Epithelial cell of proximal tubule (primary cell): Measurements from ENCODE around the gene MFSD11. TPM values are rescaled to one million over a fixed set of nuclear protein-coding genes. Genes with fewer than 3 reads are reported as not detected.

Experiments
- DNase-seq: peaks from one replicate; pipeline ENCODE4 v3.0.0-alpha.2; 2011; ENCODE audit warnings: low read depth
- H3K4me3 ChIP-seq: 2 replicates; pipeline ENCODE4 v1.5.1; 2011; ENCODE audit warnings: low read depth, mild to moderate bottlenecking, low read length
- total RNA-seq: library from RNA; depleted of rRNA; stranded (reverse); fragments of >200 nt; gene quantifications from 2 replicates; pipeline ENCODE4 v1.2.3, GENCODE V29; 2015
- TF ChIP-seq, protein P1 (sequence below): conservative IDR thresholded peaks from 2 replicates; pipeline ENCODE4 v1.5.1; 2012; ENCODE audit warnings: low read depth, mild to moderate bottlenecking, low read length

The MFSD11 gene
- 12.4 and 13.5 TPM in 2 replicates for total RNA-seq

- peak within 1 kb of the TSS; percentile 88 for H3K4me3 ChIP-seq
- DNase-seq = no peak
- TF ChIP-seq, protein P1, sequence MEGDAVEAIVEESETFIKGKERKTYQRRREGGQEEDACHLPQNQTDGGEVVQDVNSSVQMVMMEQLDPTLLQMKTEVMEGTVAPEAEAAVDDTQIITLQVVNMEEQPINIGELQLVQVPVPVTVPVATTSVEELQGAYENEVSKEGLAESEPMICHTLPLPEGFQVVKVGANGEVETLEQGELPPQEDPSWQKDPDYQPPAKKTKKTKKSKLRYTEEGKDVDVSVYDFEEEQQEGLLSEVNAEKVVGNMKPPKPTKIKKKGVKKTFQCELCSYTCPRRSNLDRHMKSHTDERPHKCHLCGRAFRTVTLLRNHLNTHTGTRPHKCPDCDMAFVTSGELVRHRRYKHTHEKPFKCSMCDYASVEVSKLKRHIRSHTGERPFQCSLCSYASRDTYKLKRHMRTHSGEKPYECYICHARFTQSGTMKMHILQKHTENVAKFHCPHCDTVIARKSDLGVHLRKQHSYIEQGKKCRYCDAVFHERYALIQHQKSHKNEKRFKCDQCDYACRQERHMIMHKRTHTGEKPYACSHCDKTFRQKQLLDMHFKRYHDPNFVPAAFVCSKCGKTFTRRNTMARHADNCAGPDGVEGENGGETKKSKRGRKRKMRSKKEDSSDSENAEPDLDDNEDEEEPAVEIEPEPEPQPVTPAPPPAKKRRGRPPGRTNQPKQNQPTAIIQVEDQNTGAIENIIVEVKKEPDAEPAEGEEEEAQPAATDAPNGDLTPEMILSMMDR = no peak
Measured at GRCh38 chr17:76737676-76738467, at the start of gene MFSD11. MFSD11 (plus strand) TSS chr17:76738119; CDS start chr17:76738353, 234 bp downstream.

DNA sequence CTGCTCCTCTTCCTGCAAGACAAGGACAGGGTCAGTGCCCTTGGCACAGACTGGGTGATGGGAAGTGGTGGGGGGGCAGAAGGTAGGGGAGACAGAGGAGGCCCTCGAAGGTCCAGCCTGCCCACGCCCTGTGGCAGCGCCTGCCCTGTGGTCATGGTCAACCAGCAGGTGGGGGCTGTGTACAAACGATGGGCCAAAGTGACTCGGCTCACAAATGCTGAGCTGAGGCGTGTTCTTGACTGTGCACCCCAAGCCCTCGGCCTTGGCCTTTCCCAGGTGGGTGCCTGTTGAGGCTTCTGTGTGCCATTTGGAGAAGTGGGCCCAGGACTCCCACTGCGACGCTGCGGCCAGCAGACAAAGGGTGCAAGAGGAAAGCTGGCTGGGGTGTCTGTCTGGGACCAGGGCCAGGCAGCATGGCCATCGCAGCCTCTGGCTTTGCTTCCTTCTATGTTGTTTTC lies 49.7 kb upstream of the MFSD11 start:
- H3K4me3 ChIP-seq = no peak overlapping the region
- DNase-seq = no peak
- TF ChIP-seq, protein P1 = no peak

- no peak overlapping the region for H3K4me3 ChIP-seq
- TF ChIP-seq, protein P1 = no peak
- no peak for DNase-seq
Measured at GRCh38 chr17:76689859-76690258, 48.1 kb upstream of the MFSD11 start.

DNA sequence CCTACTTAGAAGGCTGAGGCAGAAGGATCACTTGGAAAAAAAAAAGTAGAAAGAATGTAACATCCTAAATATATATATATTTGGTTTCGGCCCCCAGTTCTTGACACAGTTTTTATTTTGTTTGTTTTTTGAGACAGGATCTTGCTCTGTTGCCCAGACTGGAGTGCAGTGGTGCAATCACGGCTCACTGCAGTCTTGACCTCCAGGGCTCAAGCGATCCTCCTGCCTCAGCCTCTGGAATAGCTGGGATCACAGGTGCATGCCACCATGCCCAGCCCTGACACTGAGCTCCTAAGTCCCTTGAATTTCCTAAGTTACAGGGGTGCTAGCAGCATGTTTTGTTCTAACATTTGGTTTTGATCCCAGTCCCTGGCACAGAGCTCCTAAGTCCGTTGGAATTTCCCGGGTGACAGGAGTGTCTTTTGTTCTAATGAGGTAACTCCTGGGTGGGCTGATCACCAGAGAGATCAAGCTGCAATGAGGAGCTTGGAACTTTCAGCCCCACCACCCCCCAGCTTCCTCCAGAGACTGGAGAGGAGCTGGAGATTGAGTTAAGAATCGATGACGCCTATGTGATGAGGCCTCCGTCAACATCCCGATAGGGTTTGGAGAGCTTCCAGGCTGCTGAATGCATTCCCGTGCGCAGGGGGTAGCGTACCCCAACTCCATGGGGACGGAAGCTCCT lies 47.2 kb upstream of the MFSD11 start:
- TF ChIP-seq, protein P1 = no peak
- no peak overlapping the region for H3K4me3 ChIP-seq
- no peak for DNase-seq

DNA sequence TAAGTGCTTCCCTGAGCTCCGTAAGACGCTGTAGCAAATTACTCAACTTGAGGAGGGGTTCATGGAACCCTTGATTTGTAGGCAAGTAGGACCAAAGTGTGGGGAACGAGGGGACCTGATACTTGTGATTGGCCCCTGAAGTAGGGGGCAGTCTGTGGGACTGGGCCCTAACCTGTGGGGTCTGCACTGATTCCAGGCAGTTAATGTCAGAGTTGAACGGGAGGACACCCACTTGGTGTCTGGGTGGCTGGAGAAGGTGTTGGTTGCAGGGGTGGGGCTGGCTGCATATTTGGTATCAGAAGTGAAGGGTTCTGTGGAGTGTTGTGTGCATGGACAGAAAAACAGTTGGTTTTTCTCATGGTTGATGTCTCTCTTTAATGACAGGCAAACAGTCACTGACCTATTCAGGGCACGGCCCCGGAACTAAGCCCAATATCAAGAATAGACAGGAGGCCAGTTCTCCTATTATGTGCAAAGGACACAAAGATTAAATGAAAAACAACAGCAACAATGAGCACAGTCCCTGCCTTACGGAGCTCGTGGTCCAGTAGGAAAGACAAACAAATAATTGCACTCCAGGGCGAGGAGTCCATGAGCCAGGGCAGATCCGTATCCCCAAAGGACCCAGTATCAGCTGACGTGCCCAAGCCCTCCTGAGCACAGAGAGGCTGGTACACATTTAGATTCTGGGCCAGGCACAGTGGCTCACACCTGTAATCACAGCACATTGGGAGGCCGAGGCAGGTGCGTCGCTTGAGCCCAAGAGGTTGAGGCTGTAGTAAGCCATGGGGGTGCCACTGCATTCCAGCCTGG lies 46.3 kb upstream of the MFSD11 start:
- no peak overlapping the region for H3K4me3 ChIP-seq
- DNase-seq = no peak
- TF ChIP-seq, protein P1 = no peak

GRCh38 chr17:76695059-76695831 lies 42.7 kb upstream of the MFSD11 start:
- H3K4me3 ChIP-seq = no peak overlapping the region
- TF ChIP-seq, protein P1 = no peak
- DNase-seq = no peak
